Ishikawa (cell line): ENCODE measurements around the gene RRBP1.

Source experiments
- EGR1 ChIP-seq: IDR thresholded peaks from 2 replicates; pipeline ENCODE4 v1.6.1; 2012
- EP300 ChIP-seq: IDR thresholded peaks from 2 replicates; pipeline ENCODE4 v1.6.1; 2012; ENCODE audit warnings: borderline replicate concordance
- FOXM1 ChIP-seq: IDR thresholded peaks from 2 replicates; pipeline ENCODE4 v1.6.1; 2012; ENCODE audit warnings: low read depth, borderline replicate concordance
- RAD21 ChIP-seq: IDR thresholded peaks from 2 replicates; pipeline ENCODE4 v1.6.1; 2012; ENCODE audit warnings: low read depth
- TAF1 ChIP-seq: IDR thresholded peaks from 2 replicates; pipeline ENCODE4 v1.6.1; 2012; ENCODE audit warnings: low read depth, mild to moderate bottlenecking
- TEAD4 ChIP-seq: IDR thresholded peaks from 2 replicates; pipeline ENCODE4 v1.6.1; 2012
- YY1 ChIP-seq: IDR thresholded peaks from 2 replicates; pipeline ENCODE4 v1.6.1; 2012; ENCODE audit warnings: low read depth
- TF ChIP-seq, protein P1 (sequence below): IDR thresholded peaks from 2 replicates; pipeline ENCODE4 v1.6.1; 2012

DNA sequence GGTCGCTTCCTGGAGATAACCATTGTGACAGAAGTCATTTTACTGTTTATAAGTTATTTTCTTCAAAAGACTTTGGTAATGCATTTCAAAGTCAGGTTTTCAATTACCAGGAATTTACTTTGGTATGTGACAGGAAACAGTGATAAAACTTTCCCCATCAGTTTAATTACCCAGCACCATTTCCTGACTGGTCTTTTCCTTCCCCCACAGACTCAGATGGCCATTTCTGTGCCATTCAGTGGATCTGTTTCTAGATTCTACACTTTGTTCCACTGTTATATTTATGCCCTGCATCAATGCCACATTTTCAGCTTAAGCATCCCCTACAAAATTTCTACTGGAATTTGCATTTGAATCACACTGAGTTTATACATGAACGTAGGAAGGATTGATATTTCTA, 16.3 kb downstream of the RRBP1 start:
- TF ChIP-seq EP300, result no peak
- no peak for TF ChIP-seq RAD21
- no peak for TF ChIP-seq TEAD4
- no peak for TF ChIP-seq TAF1
- no peak for TF ChIP-seq YY1
- no peak for TF ChIP-seq EGR1
- TF ChIP-seq, protein P1, sequence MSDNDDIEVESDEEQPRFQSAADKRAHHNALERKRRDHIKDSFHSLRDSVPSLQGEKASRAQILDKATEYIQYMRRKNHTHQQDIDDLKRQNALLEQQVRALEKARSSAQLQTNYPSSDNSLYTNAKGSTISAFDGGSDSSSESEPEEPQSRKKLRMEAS, result no peak
- no peak for TF ChIP-seq FOXM1
